Measurements from ENCODE around the gene MTAP. TPM values are rescaled to one million over a fixed set of nuclear protein-coding genes. Genes with fewer than 3 reads are reported as not detected.

MTAP gene
- total and polyA plus RNA-seq, 9 of the 15 experiments (the other 6 are each of a cell fraction or from before 2014, with no cell fraction given), result 0.07 TPM; not detected in 8

GRCh38 chr9:21864505-21864904 lies 62.1 kb downstream of the MTAP start (continued):
- TF ChIP-seq, protein P1, sequence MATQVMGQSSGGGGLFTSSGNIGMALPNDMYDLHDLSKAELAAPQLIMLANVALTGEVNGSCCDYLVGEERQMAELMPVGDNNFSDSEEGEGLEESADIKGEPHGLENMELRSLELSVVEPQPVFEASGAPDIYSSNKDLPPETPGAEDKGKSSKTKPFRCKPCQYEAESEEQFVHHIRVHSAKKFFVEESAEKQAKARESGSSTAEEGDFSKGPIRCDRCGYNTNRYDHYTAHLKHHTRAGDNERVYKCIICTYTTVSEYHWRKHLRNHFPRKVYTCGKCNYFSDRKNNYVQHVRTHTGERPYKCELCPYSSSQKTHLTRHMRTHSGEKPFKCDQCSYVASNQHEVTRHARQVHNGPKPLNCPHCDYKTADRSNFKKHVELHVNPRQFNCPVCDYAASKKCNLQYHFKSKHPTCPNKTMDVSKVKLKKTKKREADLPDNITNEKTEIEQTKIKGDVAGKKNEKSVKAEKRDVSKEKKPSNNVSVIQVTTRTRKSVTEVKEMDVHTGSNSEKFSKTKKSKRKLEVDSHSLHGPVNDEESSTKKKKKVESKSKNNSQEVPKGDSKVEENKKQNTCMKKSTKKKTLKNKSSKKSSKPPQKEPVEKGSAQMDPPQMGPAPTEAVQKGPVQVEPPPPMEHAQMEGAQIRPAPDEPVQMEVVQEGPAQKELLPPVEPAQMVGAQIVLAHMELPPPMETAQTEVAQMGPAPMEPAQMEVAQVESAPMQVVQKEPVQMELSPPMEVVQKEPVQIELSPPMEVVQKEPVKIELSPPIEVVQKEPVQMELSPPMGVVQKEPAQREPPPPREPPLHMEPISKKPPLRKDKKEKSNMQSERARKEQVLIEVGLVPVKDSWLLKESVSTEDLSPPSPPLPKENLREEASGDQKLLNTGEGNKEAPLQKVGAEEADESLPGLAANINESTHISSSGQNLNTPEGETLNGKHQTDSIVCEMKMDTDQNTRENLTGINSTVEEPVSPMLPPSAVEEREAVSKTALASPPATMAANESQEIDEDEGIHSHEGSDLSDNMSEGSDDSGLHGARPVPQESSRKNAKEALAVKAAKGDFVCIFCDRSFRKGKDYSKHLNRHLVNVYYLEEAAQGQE (IDR thresholded peaks at IDR 0.05; ENCODE audit: borderline replicate concordance), result no peak
- TF ChIP-seq, protein P1 (CRISPR knock-in tag; IDR thresholded peaks at IDR 0.05; ENCODE audit: low read depth), result no peak
- TF ChIP-seq CC2D1A (IDR thresholded peaks at IDR 0.05) (no peak), ZNF3 (CRISPR knock-in tag; IDR thresholded peaks at IDR 0.05) (no peak), SIX5 (IDR thresholded peaks at IDR 0.05; ENCODE audit: borderline replicate concordance in 1 of 2, insufficient read depth in 1 of 2, low read depth in 1 of 2, low read length in 2 of 2) (no peak), PTTG1 (tag; IDR thresholded peaks at IDR 0.05; ENCODE audit: low read depth) (no peak)
